SKM-1 (cell line): Measurements from ENCODE around the gene LAMA4.

Experiments
- DNase-seq: peaks from one replicate; lab custom pipeline; 2025; ENCODE audit not compliant: unreplicated experiment; lab: John Stamatoyannopoulos, UW

Gene LAMA4, protein sequence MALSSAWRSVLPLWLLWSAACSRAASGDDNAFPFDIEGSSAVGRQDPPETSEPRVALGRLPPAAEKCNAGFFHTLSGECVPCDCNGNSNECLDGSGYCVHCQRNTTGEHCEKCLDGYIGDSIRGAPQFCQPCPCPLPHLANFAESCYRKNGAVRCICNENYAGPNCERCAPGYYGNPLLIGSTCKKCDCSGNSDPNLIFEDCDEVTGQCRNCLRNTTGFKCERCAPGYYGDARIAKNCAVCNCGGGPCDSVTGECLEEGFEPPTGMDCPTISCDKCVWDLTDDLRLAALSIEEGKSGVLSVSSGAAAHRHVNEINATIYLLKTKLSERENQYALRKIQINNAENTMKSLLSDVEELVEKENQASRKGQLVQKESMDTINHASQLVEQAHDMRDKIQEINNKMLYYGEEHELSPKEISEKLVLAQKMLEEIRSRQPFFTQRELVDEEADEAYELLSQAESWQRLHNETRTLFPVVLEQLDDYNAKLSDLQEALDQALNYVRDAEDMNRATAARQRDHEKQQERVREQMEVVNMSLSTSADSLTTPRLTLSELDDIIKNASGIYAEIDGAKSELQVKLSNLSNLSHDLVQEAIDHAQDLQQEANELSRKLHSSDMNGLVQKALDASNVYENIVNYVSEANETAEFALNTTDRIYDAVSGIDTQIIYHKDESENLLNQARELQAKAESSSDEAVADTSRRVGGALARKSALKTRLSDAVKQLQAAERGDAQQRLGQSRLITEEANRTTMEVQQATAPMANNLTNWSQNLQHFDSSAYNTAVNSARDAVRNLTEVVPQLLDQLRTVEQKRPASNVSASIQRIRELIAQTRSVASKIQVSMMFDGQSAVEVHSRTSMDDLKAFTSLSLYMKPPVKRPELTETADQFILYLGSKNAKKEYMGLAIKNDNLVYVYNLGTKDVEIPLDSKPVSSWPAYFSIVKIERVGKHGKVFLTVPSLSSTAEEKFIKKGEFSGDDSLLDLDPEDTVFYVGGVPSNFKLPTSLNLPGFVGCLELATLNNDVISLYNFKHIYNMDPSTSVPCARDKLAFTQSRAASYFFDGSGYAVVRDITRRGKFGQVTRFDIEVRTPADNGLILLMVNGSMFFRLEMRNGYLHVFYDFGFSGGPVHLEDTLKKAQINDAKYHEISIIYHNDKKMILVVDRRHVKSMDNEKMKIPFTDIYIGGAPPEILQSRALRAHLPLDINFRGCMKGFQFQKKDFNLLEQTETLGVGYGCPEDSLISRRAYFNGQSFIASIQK (N-terminal part only)

GRCh38 chr6:112253841-112254816 lies at the start of gene LAMA4:
LAMA4 (minus strand) TSS chr6:112254567; CDS start chr6:112254150, 417 bp downstream.
- DNase-seq = no peak

- no peak for DNase-seq
These were observed 47.9 kb upstream of the LAMA4 start for GRCh38 chr6:112302142-112302705.

- no peak for DNase-seq
These were observed 46.5 kb upstream of the LAMA4 start for GRCh38 chr6:112300896-112301295.

GRCh38 chr6:112298816-112299281 lies 44.5 kb upstream of the LAMA4 start:
- no peak for DNase-seq

- no peak for DNase-seq
These were observed 43.8 kb upstream of the LAMA4 start for GRCh38 chr6:112298021-112298745.

GRCh38 chr6:112296694-112297093 lies 42.3 kb upstream of the LAMA4 start:
- DNase-seq = no peak

GRCh38 chr6:112296122-112296521 lies 41.8 kb upstream of the LAMA4 start:
- no peak for DNase-seq

DNA sequence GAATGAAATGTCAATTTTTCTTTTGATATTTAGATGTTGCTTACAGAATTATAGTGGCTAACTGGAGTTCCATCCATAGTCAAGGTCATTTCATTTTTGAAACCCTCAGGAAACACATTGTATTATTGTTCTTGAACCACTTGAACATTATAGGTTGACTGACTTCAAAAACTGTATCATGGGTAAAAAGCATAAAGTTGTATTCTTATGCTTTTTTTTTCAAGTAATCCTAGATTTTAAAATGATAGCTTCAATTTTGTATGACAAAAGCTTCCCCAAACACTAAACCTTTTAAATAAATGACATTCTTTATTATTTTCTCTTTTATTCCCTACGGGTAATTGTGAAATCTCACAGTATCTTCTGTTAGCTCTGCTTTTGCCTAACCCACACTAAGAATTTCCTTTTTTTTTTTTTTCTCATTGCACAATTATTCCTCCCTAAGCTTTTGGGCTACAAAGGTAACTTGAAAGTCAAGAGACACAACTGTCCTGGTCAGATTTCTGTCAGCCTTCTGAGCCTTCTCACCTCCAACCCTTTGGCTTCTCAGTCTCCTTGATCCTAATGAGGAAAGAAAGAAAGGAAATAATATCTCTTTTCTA lies 36.9 kb upstream of the LAMA4 start:
- no peak for DNase-seq

- no peak for DNase-seq
These were observed 34.7 kb upstream of the LAMA4 start for GRCh38 chr6:112289038-112289566.

GRCh38 chr6:112288475-112288874 lies 34.1 kb upstream of the LAMA4 start:
- DNase-seq = no peak

- DNase-seq = no peak
These were observed 33.3 kb upstream of the LAMA4 start for GRCh38 chr6:112287577-112288225.

GRCh38 chr6:112286500-112287144 lies 32.3 kb upstream of the LAMA4 start:
- DNase-seq = no peak

GRCh38 chr6:112286010-112286409 lies 31.6 kb upstream of the LAMA4 start:
- DNase-seq = no peak

GRCh38 chr6:112284603-112285002 lies 30.2 kb upstream of the LAMA4 start:
- DNase-seq = no peak

DNA sequence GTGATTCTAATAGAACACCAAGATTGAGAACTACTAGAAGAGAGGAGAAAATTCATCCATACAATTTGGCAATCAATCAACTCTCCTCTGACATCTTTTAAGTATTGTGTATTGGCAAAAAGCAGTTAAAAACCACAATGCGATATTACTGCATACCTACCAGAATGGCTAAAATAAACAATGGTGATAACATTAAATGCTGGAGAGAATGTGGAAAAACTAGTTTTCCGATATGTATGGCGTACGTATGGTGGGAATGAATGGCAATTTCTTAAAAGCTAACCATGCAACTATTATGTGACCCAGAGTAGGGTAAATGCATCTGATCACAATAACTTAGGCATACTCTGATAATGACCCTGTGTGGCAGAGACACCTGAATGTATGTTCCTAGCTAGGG lies 29.3 kb upstream of the LAMA4 start:
- no peak for DNase-seq

- no peak for DNase-seq
These were observed 27.7 kb upstream of the LAMA4 start for GRCh38 chr6:112281821-112282615.
